ENCODE data around the gene ADGRV1.
"Not testable (repeated sequence)": the region's sequence is repeated elsewhere in the genome, so short reads cannot be mapped to it uniquely, and the experiment has no call there.

Gene ADGRV1

DNA sequence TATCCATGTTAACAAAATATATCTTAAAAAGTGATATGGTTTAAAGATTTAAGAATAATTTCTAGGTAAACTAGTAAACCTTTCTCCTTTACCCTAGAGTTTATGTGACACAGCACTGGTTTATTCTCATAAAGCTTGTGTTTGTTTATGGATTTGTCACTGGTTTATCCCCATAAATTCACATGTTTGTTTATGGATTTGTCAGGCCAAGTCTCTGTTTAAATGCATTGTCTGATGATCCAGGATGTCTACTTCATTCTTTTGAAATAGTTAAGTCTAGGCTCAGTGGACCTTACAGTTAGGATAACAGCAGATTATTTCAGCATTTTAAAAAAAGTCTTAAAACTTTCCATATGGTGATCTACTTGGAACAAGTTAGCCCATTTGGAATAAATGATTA lies 490.5 kb downstream of the ADGRV1 start:
- TF ChIP-seq, protein P1, sequence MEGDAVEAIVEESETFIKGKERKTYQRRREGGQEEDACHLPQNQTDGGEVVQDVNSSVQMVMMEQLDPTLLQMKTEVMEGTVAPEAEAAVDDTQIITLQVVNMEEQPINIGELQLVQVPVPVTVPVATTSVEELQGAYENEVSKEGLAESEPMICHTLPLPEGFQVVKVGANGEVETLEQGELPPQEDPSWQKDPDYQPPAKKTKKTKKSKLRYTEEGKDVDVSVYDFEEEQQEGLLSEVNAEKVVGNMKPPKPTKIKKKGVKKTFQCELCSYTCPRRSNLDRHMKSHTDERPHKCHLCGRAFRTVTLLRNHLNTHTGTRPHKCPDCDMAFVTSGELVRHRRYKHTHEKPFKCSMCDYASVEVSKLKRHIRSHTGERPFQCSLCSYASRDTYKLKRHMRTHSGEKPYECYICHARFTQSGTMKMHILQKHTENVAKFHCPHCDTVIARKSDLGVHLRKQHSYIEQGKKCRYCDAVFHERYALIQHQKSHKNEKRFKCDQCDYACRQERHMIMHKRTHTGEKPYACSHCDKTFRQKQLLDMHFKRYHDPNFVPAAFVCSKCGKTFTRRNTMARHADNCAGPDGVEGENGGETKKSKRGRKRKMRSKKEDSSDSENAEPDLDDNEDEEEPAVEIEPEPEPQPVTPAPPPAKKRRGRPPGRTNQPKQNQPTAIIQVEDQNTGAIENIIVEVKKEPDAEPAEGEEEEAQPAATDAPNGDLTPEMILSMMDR (conservative IDR thresholded peaks at IDR 0.05; ENCODE audit: low read depth, low read length): no peak
- H3K4me3 ChIP-seq (ENCODE audit: low read length): no peak overlapping the region
- no peak for DNase-seq (ENCODE audit: low read depth)

DNA sequence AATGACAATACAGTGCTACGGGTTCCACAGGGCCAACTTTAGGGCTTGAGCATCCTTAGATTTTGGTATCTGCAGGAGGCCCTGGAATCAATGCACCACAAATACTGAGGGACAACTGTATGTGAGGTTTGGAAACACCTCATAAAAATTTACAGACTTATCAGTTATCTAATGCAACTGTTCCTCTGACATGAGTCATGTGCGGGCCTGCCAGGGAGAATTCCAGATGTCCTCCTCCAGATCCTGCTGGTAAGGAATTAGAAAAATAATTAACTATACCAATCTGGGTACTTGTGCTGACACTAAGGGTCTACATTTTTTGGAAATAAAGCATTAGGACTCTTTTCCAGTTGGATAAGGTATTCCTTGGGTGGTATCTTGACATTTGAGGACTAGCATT lies 491.2 kb downstream of the ADGRV1 start:
- no peak for DNase-seq (ENCODE audit: low read depth)
- TF ChIP-seq, protein P1 (conservative IDR thresholded peaks at IDR 0.05; ENCODE audit: low read depth, low read length): no peak
- H3K4me3 ChIP-seq (ENCODE audit: low read length): no peak overlapping the region

DNA sequence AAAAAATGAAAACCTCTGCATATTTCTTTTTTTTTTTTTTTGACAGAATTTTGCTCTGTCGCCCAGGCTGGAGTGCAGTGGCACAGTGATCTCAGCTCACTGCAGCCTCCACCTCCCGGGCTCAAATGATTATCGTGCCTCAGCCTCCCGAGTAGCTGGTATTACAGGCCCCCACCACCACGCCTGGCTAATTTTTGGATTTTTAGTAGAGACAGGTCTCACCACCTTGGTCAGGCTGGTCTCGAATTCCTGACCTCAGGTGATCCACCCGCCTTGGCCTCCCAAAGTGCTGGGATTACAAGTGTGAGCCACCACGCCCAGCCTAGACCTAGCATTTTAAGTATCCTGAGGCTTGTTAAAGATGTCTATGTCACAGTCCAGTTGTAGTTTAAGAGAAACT lies 493.8 kb downstream of the ADGRV1 start:
- H3K4me3 ChIP-seq (ENCODE audit: low read length); DNase-seq (ENCODE audit: low read depth): not testable (repeated sequence)

DNA sequence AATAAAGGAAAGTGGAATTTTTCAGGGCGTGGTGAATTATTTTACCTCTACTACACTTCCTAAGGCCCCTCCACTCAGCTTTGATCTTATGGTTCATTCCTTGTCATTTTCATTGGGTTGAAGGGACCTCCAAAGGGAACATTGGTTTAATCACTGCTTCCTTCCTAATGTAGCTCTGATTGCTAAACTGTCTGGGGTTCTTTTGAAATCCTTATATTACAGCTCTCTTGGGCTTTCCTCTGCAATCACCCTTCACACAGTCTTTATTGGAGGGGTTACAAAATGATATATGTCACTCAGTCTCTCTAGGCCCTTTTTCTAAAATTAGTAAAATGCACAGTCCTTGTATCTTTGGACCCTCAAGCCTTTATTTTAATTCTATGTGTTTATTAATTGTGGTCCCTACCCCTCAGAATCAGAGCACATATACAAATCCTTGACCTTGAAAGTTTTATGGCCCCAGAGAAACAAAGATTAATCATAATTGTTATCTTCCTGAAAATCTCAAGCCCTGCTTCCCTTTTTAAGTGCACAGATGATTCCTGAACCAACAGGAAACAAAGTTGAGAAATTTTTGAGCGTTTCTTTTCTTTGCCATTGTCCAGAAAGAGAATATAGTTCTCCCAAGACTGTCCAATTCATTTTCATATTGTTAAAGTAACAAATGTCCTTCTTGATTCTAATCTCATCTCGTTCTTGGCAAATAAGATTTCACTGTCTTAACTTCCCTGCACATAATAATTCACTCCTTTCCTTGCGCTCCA lies 494.6 kb downstream of the ADGRV1 start:
- TF ChIP-seq, protein P1 (conservative IDR thresholded peaks at IDR 0.05; ENCODE audit: low read depth, low read length): no peak
- no peak overlapping the region for H3K4me3 ChIP-seq (ENCODE audit: low read length)
- no peak for DNase-seq (ENCODE audit: low read depth)

DNA sequence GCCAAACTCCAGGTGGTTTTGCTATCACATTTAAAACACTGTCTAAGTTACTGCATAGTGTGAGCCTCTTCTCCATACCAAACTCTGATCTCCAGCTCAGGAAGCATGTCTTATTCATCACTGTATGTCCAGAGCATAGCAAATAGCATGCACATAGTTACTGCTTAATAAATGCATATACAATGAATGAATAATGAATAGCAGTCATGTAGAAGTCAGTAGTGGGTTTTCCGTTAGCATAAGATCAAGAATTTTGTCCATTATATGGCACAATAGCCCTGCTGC lies 495.1 kb downstream of the ADGRV1 start:
- no peak overlapping the region for H3K4me3 ChIP-seq (ENCODE audit: low read length)
- DNase-seq (ENCODE audit: low read depth): no peak
- TF ChIP-seq, protein P1 (conservative IDR thresholded peaks at IDR 0.05; ENCODE audit: low read depth, low read length): no peak

DNA sequence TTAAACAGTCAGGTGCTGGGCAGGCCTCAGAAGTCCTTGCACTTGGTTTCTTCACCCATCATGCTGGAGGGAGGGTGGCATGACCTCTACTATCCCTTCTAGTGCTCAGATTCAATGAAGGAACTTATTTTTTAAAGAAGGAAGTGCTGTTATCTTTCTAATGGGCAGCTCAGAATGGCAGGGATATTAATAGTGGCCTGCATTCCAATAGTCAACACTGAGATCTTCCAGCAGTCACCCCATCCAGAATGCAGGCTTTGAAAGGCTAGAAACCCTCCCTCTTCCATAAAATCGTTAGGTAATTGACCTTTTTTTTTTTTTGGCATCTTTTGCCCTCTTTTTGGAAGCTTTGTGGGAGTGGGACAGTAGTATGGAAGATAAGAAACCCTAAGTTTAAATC lies 499.6 kb downstream of the ADGRV1 start:
- no peak for DNase-seq (ENCODE audit: low read depth)
- TF ChIP-seq, protein P1 (conservative IDR thresholded peaks at IDR 0.05; ENCODE audit: low read depth, low read length): no peak
- H3K4me3 ChIP-seq (ENCODE audit: low read length): no peak overlapping the region

DNA sequence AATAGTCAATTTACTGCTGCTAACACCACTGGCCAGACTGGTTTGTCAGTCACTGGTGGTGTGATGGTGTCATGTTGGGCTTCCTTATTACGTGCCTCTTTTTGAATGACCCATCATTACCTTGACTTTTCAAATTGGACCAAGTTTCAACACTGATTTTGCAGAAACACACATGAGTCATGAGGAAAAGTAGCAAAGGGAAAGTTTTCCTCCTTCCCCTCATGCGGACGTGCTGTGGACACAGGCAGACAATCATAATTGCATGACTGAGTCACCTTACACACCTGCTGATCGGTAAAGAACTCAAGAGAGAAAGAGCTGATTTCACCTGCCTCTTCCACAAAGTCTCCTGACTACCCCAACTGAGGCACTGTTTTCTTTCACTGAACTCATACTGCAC lies 500.0 kb downstream of the ADGRV1 start:
- TF ChIP-seq, protein P1 (conservative IDR thresholded peaks at IDR 0.05; ENCODE audit: low read depth, low read length): no peak
- H3K4me3 ChIP-seq (ENCODE audit: low read length): no peak overlapping the region
- no peak for DNase-seq (ENCODE audit: low read depth)

All from retinal pigment epithelial cell (primary cell).